Measurements from ENCODE around the gene TRIM36.

The TRIM36 gene, protein sequence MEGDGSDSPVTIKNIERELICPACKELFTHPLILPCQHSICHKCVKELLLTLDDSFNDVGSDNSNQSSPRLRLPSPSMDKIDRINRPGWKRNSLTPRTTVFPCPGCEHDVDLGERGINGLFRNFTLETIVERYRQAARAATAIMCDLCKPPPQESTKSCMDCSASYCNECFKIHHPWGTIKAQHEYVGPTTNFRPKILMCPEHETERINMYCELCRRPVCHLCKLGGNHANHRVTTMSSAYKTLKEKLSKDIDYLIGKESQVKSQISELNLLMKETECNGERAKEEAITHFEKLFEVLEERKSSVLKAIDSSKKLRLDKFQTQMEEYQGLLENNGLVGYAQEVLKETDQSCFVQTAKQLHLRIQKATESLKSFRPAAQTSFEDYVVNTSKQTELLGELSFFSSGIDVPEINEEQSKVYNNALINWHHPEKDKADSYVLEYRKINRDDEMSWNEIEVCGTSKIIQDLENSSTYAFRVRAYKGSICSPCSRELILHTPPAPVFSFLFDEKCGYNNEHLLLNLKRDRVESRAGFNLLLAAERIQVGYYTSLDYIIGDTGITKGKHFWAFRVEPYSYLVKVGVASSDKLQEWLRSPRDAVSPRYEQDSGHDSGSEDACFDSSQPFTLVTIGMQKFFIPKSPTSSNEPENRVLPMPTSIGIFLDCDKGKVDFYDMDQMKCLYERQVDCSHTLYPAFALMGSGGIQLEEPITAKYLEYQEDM

DNA sequence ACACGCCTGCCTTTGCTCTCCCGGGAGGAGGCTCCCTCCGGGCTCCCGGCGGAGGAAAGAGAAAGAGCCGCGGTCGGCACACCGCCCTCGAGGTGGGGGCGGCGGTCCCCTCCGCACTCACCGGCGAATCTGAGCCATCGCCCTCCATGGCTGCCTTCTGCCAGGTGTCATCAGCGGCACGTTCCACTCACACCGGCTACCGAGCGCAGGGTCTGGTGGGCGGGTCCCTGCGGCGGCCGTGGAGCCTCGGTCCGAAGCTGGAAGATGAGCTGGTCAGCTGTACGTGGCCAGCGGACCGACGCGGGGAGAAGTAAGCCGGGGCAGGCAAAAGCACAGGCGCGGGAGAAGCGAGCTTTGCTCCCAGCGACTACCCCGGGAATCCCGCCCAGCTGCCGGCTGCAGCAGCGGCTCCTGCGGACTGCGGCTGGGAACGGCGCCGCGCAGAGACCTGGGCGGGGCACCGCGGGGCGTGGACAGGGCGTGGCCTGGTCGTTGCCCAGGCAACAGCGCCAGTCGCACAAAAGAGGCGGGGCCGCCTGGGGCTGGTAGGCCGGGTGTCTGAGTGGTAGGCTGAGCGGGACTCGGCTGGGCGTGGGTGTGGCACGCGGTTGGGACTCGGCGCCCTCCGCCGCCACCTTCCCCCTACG is at the start of gene TRIM36:
TRIM36 (minus strand) TSS at position 422 of the 647 bp plus-strand sequence; CDS start at position 148, 274 bp downstream.
- peak; percentile 87 for DNase-seq (ENCODE audit: low spot score)

DNA sequence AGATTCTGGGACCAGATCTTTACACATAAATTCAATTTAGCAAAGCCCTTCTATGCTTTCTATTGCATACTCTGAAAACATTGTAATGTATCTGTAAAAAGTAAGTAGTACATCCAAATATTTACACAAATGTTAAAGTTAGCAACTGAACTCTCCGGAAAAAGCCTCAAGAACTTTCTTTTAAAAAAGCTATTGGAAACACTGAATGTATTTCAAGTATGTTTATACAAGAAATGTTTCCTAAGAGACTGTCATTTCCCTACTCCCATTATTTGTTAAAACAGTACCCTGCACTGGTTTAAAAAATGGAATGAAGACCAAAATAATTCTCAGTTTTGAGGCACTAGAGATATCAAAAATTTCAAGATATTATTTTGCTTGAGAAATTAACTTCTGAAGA is 44.8 kb upstream of the TRIM36 start:
- DNase-seq (ENCODE audit: low spot score) = no peak

DNA sequence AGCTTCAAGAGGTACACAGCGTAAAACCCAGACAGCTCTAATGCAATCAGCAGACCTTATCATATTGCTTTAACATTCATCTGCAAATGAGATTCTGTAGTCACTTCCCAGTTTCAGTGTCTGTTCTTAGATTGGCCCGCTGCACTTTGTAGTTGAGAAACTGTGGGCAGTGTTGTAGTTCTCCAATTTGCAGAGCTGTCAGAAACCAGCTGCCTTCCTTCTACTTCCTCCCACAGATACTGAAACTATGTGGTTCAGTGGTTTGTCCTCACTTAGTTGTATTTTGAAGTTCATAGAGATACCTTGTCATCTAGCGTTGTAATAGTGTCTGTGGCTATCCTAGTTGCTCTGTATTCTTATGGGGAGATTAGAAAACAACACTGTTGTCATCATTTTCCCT is 39.6 kb upstream of the TRIM36 start:
- no peak for DNase-seq (ENCODE audit: low spot score)

- no peak for DNase-seq (ENCODE audit: low spot score)
Measured at GRCh38 chr5:115202952-115203351, 33.2 kb upstream of the TRIM36 start.

DNA sequence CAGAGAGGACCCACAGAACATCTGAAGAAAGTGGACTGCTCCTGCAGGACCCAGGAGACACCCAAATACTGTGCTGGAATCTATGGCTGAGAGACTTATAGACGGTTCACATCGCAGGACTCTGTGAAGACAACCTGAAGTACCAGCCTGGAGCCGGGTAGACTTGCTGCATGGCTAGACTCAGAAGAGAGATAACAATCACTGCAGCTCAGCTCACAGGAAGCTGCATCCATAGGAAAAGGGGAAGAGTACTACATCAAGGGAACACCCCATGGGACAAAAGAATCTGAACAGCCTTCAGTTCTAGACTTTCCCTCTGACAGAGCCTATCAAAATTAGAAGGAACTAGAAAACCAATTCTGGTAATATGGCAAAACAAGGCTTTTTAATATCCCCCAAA is 26.5 kb upstream of the TRIM36 start:
- DNase-seq (ENCODE audit: low spot score) = no peak

DNA sequence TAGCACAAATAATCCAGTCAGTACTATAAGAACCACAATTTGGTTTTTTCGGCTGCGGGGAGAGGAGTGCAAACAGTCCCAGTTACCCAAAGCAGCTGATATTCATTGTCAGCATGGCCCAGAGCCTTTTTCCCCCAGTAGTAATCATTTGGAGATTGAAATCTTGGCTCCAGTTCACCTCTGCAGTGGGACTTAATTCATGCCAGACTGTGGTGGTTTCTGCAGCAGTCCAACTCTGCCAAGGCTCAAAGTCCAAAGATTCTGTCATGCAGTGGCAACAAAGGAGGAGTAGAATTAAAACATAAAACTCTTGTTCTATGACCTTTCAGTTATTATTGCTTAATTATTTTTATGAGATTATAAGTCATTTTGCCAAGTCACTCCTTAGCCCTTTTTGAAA is 25.0 kb upstream of the TRIM36 start:
- DNase-seq (ENCODE audit: low spot score) = no peak

- DNase-seq (ENCODE audit: low spot score) = no peak
Measured at GRCh38 chr5:115193295-115193694, 23.6 kb upstream of the TRIM36 start.

GRCh38 chr5:115192098-115192497 is 22.4 kb upstream of the TRIM36 start:
- no peak for DNase-seq (ENCODE audit: low spot score)

DNA sequence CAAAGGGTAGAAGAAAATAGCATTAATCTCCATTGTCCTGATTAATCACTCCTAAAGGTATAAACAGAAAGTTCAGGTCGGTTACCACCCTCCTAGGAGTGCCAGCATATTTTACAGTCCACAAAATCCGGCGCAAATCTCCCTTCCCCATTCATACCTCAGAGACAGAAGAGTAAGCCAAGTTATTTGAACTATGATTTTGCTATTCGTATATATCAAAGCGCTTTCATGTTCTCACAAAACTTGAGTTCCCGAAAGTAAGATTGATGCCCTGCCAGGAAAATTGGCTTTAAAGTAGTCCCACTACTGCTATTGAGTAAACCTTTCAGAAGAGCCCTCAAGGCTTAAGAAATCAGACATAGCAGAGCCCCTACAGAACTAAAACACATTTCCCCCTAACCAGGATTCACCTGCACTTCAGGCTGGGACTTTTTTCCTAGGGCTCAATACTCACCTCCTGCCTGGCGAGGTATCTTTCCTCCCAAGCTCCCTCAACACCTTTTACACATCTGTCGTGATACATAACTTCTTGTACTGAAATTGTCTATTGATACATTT is 21.8 kb upstream of the TRIM36 start:
- no peak for DNase-seq (ENCODE audit: low spot score)

DNA sequence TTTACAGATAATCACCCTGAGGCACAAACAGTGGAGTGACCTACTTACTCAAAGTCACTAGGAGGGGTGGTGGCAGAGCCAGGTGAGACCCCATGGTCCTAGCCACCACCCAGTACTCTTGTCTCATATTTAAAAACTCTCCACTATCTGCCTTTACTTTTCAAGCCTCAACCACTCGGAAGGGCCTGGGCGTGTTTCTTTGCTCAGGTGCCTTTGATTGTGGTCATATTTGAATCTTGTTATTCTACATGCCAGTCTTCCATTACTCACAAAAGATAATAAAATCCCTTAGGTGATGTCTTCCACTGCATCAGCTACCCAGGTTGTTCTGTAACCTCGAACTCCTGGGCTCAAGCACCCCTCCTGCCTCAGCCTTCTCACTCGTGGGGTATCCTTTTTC is 20.7 kb upstream of the TRIM36 start:
- DNase-seq (ENCODE audit: low spot score) = no peak

- DNase-seq (ENCODE audit: low spot score) = no peak
Measured at GRCh38 chr5:115189866-115190265, 20.2 kb upstream of the TRIM36 start.

DNA sequence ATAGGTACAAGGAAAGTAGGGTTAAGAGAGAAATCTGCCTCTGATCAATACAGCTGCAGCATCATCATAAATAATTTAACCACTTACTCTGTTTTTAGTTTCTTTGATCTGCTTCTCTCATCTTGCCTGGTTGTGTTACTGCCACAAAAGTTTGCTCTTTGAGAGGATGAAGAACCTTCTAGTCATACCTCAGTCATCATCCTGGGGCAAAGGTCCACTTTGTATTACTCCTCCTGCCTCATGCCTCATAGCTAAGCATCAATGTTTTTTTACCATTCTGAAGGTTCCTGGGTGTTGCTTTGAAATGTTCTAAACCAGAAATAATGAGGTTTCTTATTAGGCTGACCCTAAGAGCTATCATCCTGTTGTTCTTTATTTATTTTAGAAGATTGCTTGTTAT is 17.1 kb upstream of the TRIM36 start:
- DNase-seq (ENCODE audit: low spot score) = no peak

- DNase-seq (ENCODE audit: low spot score) = no peak
Measured at GRCh38 chr5:115184770-115185169, 15.1 kb upstream of the TRIM36 start.

- no peak for DNase-seq (ENCODE audit: low spot score)
Measured at GRCh38 chr5:115181757-115182156, 12.0 kb upstream of the TRIM36 start.

GRCh38 chr5:115180165-115180709 is 10.5 kb upstream of the TRIM36 start:
- no peak for DNase-seq (ENCODE audit: low spot score)

DNA sequence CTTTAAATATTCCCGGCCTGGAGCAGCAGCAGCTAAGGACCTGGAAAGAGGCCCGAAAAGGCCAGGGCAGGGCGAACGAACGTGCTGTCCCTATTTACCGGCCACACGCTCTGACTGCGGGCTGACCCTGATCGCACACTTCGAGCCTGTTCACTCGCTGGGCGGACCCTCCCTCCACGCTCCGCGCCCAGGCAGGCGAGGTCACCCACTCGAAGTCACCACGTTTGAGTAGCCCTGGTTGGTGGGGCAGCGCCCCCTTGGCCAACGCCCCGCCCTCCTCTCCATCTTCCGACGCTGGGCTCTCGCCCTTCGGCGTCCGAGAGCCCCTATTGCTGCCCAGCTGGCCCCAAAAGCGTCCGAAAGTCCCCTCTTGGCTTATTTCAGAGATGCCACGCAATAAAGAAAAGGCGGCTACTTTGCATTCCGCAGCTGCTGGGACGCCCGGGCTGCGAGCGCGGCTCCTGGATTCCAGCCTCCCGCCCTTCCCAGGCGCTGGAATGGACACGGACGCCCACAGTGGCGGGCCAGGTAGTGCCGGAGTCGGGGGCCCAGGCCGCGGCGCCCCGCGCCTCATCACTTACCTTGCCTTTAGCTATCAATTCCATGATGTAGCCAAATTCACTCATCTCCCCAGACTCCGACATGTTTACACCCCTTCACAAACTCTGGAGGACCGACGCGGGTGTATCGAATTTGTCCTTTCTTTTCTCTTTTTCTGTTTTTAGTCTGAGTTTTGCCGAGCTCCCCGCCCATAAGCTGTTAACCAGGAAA is 9.9 kb upstream of the TRIM36 start:
- no peak for DNase-seq (ENCODE audit: low spot score)

GRCh38 chr5:115179030-115179393 is 9.3 kb upstream of the TRIM36 start:
- no peak for DNase-seq (ENCODE audit: low spot score)

DNA sequence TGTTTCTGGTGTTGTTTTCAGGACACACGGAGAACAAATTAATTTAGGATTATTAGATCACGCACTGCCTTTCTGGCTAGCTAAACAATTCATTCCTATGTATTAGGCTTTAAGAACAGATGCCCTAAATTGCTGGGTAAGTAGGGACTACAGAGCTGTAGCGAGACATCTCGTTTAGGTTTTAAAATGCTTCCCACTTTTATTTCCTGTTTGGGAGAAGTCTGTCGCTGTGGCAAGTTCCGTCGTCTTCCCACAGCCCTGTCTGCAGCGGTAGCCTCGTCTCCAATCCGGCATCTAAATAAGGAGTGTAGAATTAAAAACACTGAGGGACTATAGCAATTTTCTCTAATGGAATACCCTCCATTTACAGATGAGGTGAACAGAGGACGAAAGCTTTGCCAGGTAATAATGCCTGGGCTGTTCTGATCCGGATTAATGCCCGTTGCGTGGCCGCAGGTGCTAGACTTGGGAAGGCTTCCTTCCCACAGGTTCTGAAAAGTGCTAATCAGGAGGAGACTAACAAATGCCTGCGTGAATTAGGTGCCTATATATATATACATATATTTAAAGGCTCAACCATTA is 1.3 kb upstream of the TRIM36 start:
- no peak for DNase-seq (ENCODE audit: low spot score)

GRCh38 chr5:115170134-115170928 is 623 bp upstream of the TRIM36 start:
- DNase-seq (ENCODE audit: low spot score) = no peak

- DNase-seq (ENCODE audit: low spot score) = no peak
Measured at GRCh38 chr5:115168829-115169486, 750 bp downstream of the TRIM36 start.

All from hematopoietic multipotent progenitor cell treated with erythropoietin and hydrocortisone succinate and interleukin-3 and kit ligand, for 17 days (in vitro differentiated cells).